Left ventricle myocardium superior (tissue), 1 donor: Measurements from ENCODE around the gene RNF149. TPM values are rescaled to one million over a fixed set of nuclear protein-coding genes. Genes with fewer than 3 reads are reported as not detected.
"Not testable (repeated sequence)": the region's sequence is repeated elsewhere in the genome, so short reads cannot be mapped to it uniquely, and the experiment has no call there.

ENCODE experiments used
- ATAC-seq: fragments of 200-7000 bp; cut with Tn5 transposase; one replicate; pipeline ENCODE4 v1.9.1; 2020; ENCODE audit warnings: mild to moderate bottlenecking, moderate library complexity
- DNase-seq: peaks from one replicate; pipeline ENCODE4 v3.0.0-alpha.2; 2020
- intact Hi-C: fragments of 100-400 bp; cut with micrococcal nuclease; formaldehyde crosslinking; loops from one replicate; pipeline ENCODE4 v1.11.0; 2022
- total RNA-seq: library from RNA; stranded (reverse); fragmentation: NEBNext Ultra II Directional; extraction: Animal tissue kit (Norgen Biotek cat#: 25700); gene quantifications from one replicate; pipeline ENCODE4 v1.2.1, GENCODE V29; 2021
- donor health status: DM: no; HTN: yes; CAD: no; lungs with severe emphysema.

Gene RNF149
- total RNA-seq, 1 donor from 2014 or later, result 16.6 TPM

DNA sequence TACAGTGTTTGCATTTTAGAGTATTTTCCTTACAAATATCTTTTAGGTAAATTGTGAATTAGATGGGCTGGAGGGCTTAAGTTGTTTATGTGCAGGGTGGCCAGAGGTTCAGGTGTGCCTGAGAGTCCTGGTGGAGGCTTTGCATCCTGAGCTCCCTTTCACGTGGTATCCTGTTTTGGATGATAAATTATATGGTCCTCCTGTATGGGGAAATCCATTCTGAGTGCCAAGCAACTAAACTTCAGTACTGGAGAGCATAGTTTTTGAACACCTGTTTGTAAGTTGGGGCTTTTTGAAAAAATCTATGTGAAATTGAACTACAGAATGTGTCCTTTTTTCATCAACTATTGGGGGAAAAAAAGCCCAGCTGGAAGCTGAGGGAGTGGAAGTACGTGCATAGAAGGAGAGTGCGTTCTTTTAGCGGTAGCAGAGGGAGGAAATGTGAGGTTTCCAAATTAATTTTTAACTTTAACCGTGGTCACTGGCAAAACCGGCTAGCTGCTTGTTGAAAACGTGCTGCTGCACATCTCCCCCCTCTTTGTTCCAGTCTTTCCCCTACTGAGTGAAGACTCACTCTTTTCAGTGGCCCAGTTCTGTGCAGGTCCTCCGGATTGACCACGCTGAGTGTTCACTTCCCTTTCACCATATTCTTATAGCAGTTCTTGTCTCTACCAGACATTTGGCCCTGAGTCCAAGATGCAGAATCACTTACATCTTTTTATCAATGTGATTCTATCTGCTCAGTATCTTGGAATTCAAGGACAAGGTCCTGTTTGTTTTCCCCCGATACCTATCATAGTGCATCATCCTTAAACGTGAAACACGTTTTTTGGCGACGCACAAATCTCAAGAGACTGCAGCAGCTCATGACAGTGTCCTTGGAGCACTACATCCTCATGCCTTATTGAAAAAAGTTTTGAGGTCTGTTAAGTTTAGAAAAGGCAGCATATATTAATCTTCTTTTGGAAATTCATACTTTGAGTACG is 40.5 kb downstream of the RNF149 start:
- no peak for DNase-seq
- intact Hi-C loops, result no loop called here
- no peak for ATAC-seq

DNA sequence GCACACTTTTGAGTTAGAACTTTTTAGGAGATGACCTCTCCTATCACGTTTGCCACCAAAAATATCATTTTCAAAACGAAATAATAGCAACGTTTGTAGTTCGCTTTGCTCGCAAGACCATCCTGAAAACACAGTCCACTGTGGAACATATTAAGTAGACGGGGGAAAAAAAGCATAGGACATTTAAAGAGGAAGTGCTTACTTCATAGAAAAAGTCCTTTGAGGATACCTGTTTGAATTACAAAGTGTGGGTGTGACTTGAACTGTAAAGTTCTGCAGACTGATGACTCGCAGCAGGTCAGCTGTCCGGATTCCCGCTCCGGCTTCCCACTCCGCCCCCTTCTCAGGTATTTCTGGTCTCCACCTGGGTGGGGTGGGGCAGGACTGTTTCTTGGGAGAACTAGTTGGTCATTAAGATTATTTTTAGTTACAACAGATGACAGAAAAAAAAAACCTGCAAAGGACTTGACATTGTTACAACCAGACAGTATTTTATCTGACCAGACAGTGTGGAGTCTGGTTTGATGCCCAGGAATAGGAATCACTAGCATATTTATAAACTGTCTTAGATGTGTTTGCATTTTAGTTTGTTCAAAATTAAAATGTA is 42.5 kb downstream of the RNF149 start:
- intact Hi-C loops, result no loop called here
- no peak for DNase-seq
- ATAC-seq, result peak; percentile 63

GRCh38 chr2:101264360-101264939 is 44.1 kb downstream of the RNF149 start:
- no peak for DNase-seq
- ATAC-seq, result peak; percentile 49
- intact Hi-C loops, result no loop called here

DNA sequence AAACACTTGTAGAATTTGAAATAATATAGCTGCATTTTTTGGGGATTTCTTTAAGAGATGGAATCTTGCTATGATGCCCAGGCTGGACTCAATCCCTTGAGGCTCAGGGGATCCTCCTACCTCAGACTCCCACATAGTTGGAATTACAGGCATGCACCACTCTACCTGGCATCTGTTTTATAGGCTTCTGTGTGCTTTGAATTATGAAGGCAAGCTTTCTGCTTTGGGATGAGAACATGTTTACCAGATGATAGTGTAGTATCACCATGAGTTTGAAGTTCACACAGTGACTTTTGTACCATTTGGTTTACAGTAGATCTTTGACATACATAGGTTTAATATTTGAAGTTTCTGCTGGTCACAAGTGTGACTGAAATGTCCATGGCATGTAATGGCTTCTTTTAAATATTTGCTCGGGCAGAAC is 45.1 kb downstream of the RNF149 start:
- ATAC-seq (no peak), DNase-seq (no peak)
- intact Hi-C loops, result no loop called here

- DNase-seq (no peak), ATAC-seq (peak; percentile 57)
- intact Hi-C loops, result no loop called here
Measured at GRCh38 chr2:101262142-101262541, 46.4 kb downstream of the RNF149 start.

DNA sequence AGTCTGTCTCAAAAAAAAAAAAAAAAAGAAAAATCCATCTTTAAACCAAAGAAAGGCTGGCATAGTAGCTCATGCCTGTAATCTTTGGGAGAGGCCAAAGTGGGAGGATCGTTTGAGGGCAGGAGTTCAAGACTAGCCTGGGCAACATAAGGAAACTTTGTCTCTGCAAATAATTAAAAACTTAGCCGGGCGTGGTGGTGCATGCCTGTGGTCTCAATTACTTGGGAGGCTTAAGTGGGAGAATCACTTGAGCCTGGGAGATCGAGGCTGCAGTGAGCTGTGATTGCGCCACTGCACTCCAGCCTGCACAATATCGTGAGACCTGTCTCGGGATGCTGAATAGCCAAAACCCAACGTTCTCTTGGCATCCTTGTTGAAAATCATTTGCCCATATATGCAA is 49.7 kb downstream of the RNF149 start:
- intact Hi-C loops, result no loop called here
- no peak for ATAC-seq
- no peak for DNase-seq

DNA sequence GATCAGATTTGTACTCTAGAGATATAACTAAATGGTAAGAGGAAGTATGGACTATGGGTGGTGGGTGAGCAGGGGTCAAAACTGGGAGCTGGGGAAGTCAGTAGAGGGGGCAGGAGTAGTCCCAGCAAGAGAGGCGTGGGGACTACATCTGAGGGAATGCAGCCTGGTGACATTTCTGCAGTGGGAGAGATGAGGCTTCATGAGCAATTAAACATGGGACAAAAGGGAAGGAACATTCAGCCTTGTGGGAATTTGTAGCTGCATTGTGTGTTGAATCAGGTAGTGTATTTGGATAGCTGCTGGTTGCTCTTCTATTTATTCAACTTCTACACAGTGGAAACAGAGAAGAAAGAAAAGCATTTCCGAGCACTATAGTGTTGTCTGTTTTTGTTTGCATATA is 52.2 kb downstream of the RNF149 start:
- DNase-seq (no peak), ATAC-seq (no peak)
- intact Hi-C loops, result no loop called here

DNA sequence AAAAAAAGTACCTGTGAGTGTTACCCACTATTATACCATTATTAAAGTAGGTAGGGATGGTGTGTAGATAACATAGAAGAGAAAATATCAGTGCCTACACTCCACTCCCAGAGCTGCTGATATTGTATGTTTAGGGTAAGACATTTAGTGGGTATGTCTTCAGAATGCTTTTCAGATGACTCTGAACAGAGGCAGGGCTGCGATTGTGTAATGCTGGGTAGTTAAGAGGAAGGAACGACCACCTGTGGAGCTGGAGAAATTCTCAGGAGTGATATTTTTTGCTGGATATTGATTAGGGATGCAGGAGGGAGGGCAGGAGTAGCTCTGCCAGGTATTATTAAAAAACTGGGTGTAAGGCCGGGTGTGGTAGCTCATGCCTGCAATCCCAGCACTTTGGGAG is 53.0 kb downstream of the RNF149 start:
- ATAC-seq (no peak), DNase-seq (no peak)
- intact Hi-C loops, result no loop called here

DNA sequence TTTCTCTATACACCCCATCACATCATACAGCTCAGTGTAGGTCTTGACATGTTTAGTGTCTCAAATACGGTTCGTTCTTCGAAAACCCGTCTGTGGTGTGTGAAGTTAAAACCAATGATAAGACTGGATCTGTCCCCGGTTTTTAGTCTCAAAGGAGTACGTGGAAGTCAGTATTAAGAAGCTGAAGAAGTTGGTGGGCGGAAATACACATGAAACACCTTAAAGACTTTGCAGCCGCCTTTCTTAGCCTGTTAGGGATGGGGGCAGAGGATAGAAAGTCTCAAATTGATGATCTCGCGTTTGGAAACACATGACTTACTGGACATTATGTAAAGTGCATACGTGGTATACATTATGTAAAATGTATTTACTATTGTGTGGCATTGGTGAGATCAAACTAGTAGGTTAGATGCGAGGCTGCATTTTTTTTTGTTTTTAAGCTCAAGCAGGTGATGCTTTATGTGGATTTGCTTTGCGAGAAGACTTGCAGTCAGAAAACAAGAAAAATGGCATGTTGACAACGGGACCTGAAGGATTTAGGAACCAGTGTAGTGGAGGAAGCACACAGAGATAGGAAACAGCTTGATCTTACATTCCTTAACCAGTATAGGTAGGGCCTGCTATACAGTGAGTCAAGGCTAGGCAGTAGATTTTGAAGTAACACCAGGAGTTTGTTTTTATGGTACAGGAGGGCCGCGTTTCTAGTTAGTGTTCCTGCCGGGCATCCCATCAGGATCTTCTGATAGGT is 54.6 kb downstream of the RNF149 start:
- intact Hi-C loops, result no loop called here
- ATAC-seq (no peak), DNase-seq (no peak)

DNA sequence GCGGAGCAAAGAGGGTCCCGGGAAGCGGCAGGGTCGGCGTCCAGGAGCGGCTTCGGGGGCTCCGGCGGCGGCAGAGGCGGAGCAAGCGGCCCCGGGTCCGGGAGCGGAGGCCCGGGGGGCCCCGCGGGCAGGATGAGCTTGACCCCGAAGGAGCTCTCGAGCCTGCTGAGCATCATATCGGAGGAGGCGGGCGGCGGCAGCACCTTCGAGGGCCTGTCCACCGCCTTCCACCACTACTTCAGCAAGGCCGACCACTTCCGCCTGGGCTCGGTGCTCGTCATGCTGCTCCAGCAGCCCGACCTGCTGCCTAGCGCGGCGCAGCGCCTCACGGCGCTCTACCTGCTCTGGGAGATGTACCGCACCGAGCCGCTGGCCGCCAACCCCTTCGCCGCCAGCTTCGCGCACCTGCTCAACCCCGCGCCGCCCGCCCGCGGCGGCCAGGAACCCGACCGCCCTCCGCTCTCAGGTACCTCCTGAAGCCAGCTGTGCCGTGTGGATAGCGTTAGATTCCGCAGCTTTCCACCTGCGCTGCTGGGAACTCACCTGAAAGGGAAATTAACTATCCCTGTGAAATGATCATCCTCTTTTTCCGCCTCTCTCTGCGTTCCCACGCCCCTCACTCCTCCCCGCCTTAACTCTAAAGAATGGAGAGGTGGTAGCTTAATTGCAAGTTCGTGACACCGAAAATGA is 55.3 kb downstream of the RNF149 start:
- ATAC-seq (peak; percentile 68), DNase-seq (peak; percentile 73)
- intact Hi-C loops, result no loop called here

- peak; percentile 100 for DNase-seq
- intact Hi-C loops, result no loop called here
- ATAC-seq, result peak; percentile 95
Measured at GRCh38 chr2:101252408-101253012, 56.0 kb downstream of the RNF149 start, which contains the start of gene CNOT11. CNOT11 (plus strand) TSS chr2:101252886; CDS start chr2:101252965, 79 bp downstream.

DNA sequence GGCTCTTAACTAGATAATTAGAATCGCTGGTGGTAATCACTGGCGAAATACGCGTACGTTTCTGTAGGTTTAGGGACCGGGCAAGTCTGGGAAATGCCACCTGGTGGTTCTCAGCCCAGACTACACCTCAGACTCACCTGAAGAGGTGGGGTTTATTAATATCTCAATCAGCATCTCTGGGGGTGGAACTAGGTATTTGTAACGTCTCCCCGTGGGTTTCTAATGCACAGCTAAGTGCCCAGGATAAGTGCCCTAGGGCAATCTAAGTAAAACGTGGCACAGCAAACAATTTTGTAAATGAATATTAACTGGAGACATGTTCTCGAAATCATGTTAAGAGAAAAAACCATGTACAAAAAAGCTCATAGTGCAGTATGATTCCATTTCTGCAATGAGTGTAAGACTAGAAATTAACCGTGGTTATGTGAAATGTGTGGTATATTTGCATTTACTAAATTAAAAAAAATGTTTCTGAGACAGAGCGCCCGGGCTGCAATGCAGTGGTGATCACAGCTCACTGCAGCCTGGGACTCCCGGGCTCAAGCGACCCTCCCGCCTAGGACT is 56.6 kb downstream of the RNF149 start:
- intact Hi-C loops, result no loop called here
- ATAC-seq (peak; percentile 62), DNase-seq (no peak)

GRCh38 chr2:101251246-101251781 is 57.2 kb downstream of the RNF149 start:
- DNase-seq, intact Hi-C loops, ATAC-seq: not testable (repeated sequence)

DNA sequence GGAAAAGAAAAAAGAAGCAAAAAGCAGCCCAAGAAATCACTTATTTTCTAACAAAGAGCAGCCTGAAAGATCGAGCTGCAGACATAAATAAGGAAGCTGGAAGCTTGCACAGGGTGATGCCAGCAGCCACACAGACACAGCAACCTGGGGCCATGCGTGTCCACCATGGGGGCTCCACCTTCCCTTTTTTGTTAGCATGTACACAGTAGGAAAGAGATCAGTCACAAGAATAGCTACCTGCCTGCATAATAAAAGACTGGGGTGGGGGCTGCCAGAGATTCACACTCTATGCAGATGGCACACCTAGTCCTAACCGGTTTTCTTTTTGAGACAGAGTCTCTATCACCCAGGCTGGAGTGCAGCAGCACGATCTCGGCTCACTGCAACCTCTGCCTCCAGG is 58.7 kb downstream of the RNF149 start:
- ATAC-seq (no peak), DNase-seq (no peak)
- intact Hi-C loops, result no loop called here

DNA sequence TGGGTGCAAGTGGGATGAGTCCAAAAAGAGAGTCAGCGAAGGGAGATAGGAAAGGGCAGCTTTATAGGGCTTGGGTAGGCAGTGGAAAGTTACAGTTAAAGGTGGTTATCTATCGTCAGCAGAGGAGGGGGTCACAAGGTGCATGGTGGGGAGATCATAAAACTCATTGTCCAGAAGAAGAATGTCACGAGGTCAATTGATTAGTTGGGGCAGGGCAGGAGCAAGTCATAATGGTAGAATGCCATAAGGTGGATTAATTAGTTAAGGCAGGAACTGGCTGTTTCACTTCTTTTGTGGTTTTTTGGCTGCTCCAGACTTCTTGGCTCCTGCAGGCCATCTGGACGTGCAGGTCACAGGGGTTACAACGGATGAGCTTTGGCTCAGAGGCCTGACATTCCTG is 59.7 kb downstream of the RNF149 start:
- ATAC-seq, intact Hi-C loops: not testable (repeated sequence)

GRCh38 chr2:101245468-101245867 is 63.0 kb downstream of the RNF149 start:
- DNase-seq, intact Hi-C loops, ATAC-seq: not testable (repeated sequence)

More for the DNA sequence above, 59.7 kb downstream of the RNF149 start:
- DNase-seq, result not testable (repeated sequence)

- DNase-seq, ATAC-seq, intact Hi-C loops: not testable (repeated sequence)
Measured at GRCh38 chr2:101244899-101245298, 63.6 kb downstream of the RNF149 start.

GRCh38 chr2:101244373-101244772 is 64.1 kb downstream of the RNF149 start:
- DNase-seq, ATAC-seq, intact Hi-C loops: not testable (repeated sequence)
